HG02678 (cell line): ENCODE results near the gene LIFR.
"Not testable (repeated sequence)": the region's sequence is repeated elsewhere in the genome, so short reads cannot be mapped to it uniquely, and the experiment has no call there.

ENCODE experiments used
- ATAC-seq: cut with Tn5 transposase; IDR thresholded peaks from one replicate; pipeline ENCODE4 v1.9.1; 2021; ENCODE audit warnings: mild to moderate bottlenecking, moderate library complexity; ENCODE audit not compliant: unreplicated experiment

The LIFR gene

GRCh38 chr5:38556599-38557307 is at the start of gene LIFR:
Gene LIFR, minus strand, starts transcription at chr5:38556646. Its CDS starts 25,999 bp downstream, at chr5:38530647.
- ATAC-seq, result peak; percentile 66

GRCh38 chr5:38605610-38606009 is 49.2 kb upstream of the LIFR start:
- no peak for ATAC-seq

- ATAC-seq, result no peak
These were observed 47.2 kb upstream of the LIFR start for GRCh38 chr5:38603691-38604090.

GRCh38 chr5:38602641-38603040 is 46.2 kb upstream of the LIFR start:
- ATAC-seq, result no peak

GRCh38 chr5:38601863-38602298 is 45.4 kb upstream of the LIFR start:
- ATAC-seq, result no peak

GRCh38 chr5:38601133-38601862 is 44.9 kb upstream of the LIFR start:
- ATAC-seq, result no peak

- ATAC-seq, result no peak
These were observed 44.0 kb upstream of the LIFR start for GRCh38 chr5:38600329-38601045.

- ATAC-seq, result not testable (repeated sequence)
These were observed 43.3 kb upstream of the LIFR start for GRCh38 chr5:38599751-38600150.

- ATAC-seq, result no peak
These were observed 42.7 kb upstream of the LIFR start for GRCh38 chr5:38598994-38599617.

- ATAC-seq, result no peak
These were observed 42.0 kb upstream of the LIFR start for GRCh38 chr5:38598296-38598993.

- ATAC-seq, result no peak
These were observed 40.5 kb upstream of the LIFR start for GRCh38 chr5:38596981-38597380.

GRCh38 chr5:38595132-38595745 is 38.8 kb upstream of the LIFR start:
- ATAC-seq, result no peak

GRCh38 chr5:38593959-38594358 is 37.5 kb upstream of the LIFR start:
- no peak for ATAC-seq

GRCh38 chr5:38591523-38591849 is 35.0 kb upstream of the LIFR start:
- no peak for ATAC-seq

GRCh38 chr5:38590838-38591522 is 34.5 kb upstream of the LIFR start:
- ATAC-seq, result no peak

GRCh38 chr5:38589629-38590028 is 33.2 kb upstream of the LIFR start:
- ATAC-seq, result no peak

- no peak for ATAC-seq
These were observed 29.4 kb upstream of the LIFR start for GRCh38 chr5:38585816-38586215.

- no peak for ATAC-seq
These were observed 27.1 kb upstream of the LIFR start for GRCh38 chr5:38583500-38583899.

GRCh38 chr5:38582975-38583319 is 26.5 kb upstream of the LIFR start:
- ATAC-seq, result no peak
